ENCODE results near the gene SORBS1. TPM values are rescaled to one million over a fixed set of nuclear protein-coding genes. Genes with fewer than 3 reads are reported as not detected.

SORBS1 gene
- total RNA-seq, 2 donors from 2014 or later: 16.7 to 17.9 TPM

GRCh38 chr10:95394161-95394880 is 166.8 kb downstream of the SORBS1 start:
- Histone ChIP-seq H3K27me3 (ENCODE audit: control insufficient read depth, insufficient read depth, low read length, poor library complexity, severe bottlenecking) (no peaks in the 10 kb centered on the region), H3K9ac (ENCODE audit: extremely low read depth, low read length, poor library complexity, severe bottlenecking) (no peak overlapping the region), H3K4me3 (ENCODE audit: low read length) (no peak overlapping the region), H3K27ac (ENCODE audit: low read depth, low read length) (no peak overlapping the region), H3K9me3 (ENCODE audit: control insufficient read depth, low read length) (no peaks in the 10 kb centered on the region), H3K4me1 (ENCODE audit: control insufficient read depth, insufficient read depth, low read length) (no peaks in the 10 kb centered on the region), H3K36me3 (ENCODE audit: control insufficient read depth, insufficient read depth, low read length) (no peaks in the 10 kb centered on the region)
- Mint-ChIP-seq H3K4me1 (peaks cover 5% of the 10 kb centered on the region), H3K27me3 (ENCODE audit: insufficient read depth) (no peaks in the 10 kb centered on the region), H3K27ac (no peak overlapping the region), H3K36me3 (ENCODE audit: low read depth) (peaks cover 19% of the 10 kb centered on the region), H3K9me3 (no peaks in the 10 kb centered on the region), H3K4me3 (no peak overlapping the region)
- no peak for DNase-seq
- 95 to 100% methylated on average over 3 to 5 of the region's 6 CpGs for WGBS, 2 experiments (ENCODE audit: insufficient coverage in 1 of 2, insufficient read length in 1 of 2)
- no peak for TF ChIP-seq CTCF (conservative IDR thresholded peaks at IDR 0.05)

GRCh38 chr10:95392681-95393164 is 168.4 kb downstream of the SORBS1 start:
- no peak overlapping the region for H3K27ac ChIP-seq (ENCODE audit: low read depth, low read length)
- H3K4me1 ChIP-seq (ENCODE audit: control insufficient read depth, insufficient read depth, low read length): peaks cover 5% of the 10 kb centered on the region
- no peaks in the 10 kb centered on the region for H3K27me3 ChIP-seq (ENCODE audit: control insufficient read depth, insufficient read depth, low read length, poor library complexity, severe bottlenecking)
- H3K4me3 Mint-ChIP-seq: no peak overlapping the region
- peaks cover 10% of the 10 kb centered on the region for H3K36me3 Mint-ChIP-seq (ENCODE audit: low read depth)
- no peaks in the 10 kb centered on the region for H3K9me3 Mint-ChIP-seq
- WGBS, 2 experiments (ENCODE audit: insufficient coverage in 1 of 2, insufficient read length in 1 of 2): 94% methylated on average over 6 to 7 of the region's 7 CpGs
- H3K4me3 ChIP-seq (ENCODE audit: low read length): no peak overlapping the region
- H3K9ac ChIP-seq (ENCODE audit: extremely low read depth, low read length, poor library complexity, severe bottlenecking): no peak overlapping the region
- H3K36me3 ChIP-seq (ENCODE audit: control insufficient read depth, insufficient read depth, low read length): no peaks in the 10 kb centered on the region
- H3K27ac Mint-ChIP-seq: no peak overlapping the region
- H3K9me3 ChIP-seq (ENCODE audit: control insufficient read depth, low read length): no peaks in the 10 kb centered on the region
- DNase-seq: no peak
- H3K27me3 Mint-ChIP-seq (ENCODE audit: insufficient read depth): no peaks in the 10 kb centered on the region
- no peak for TF ChIP-seq CTCF (conservative IDR thresholded peaks at IDR 0.05)
- H3K4me1 Mint-ChIP-seq: peaks cover 14% of the 10 kb centered on the region

GRCh38 chr10:95392217-95392584 is 169.0 kb downstream of the SORBS1 start:
- Histone ChIP-seq H3K36me3 (ENCODE audit: control insufficient read depth, insufficient read depth, low read length) (no peaks in the 10 kb centered on the region), H3K4me1 (ENCODE audit: control insufficient read depth, insufficient read depth, low read length) (peaks cover 5% of the 10 kb centered on the region), H3K4me3 (ENCODE audit: low read length) (no peak overlapping the region), H3K9me3 (ENCODE audit: control insufficient read depth, low read length) (no peaks in the 10 kb centered on the region), H3K27ac (ENCODE audit: low read depth, low read length) (no peak overlapping the region), H3K27me3 (ENCODE audit: control insufficient read depth, insufficient read depth, low read length, poor library complexity, severe bottlenecking) (no peaks in the 10 kb centered on the region), H3K9ac (ENCODE audit: extremely low read depth, low read length, poor library complexity, severe bottlenecking) (no peak overlapping the region)
- no peak for TF ChIP-seq CTCF (conservative IDR thresholded peaks at IDR 0.05)
- Mint-ChIP-seq H3K36me3 (ENCODE audit: low read depth) (peaks cover 9% of the 10 kb centered on the region), H3K4me1 (peaks cover 19% of the 10 kb centered on the region), H3K27ac (no peak overlapping the region), H3K9me3 (no peaks in the 10 kb centered on the region), H3K27me3 (ENCODE audit: insufficient read depth) (no peaks in the 10 kb centered on the region), H3K4me3 (no peak overlapping the region)
- DNase-seq: no peak
- 100% methylated on average over 2 of the region's 3 CpGs; no CpG with 5 or more reads in 1 of the 2 experiments for WGBS, 2 experiments (ENCODE audit: insufficient coverage in 1 of 2, insufficient read length in 1 of 2)

Measured in endodermal cell (in vitro differentiated cells).